Forelimb muscle (tissue), 1 donor: ENCODE measurements around the gene RNASEL. TPM values are rescaled to one million over a fixed set of nuclear protein-coding genes. Genes with fewer than 3 reads are reported as not detected.

Source experiments
- DNase-seq: peaks from one replicate; pipeline ENCODE4 v3.0.0-alpha.2; 2013; ENCODE audit warnings: low read depth
- polyA plus RNA-seq: library from polyadenylated mRNA; unstranded; fragments of 120-200 nt; gene quantifications from one replicate; pipeline ENCODE4 v1.2.1, GENCODE V29; 2013; ENCODE audit not compliant: insufficient read length

RNASEL gene
- polyA plus RNA-seq, 1 donor, result 2.5 TPM

DNA sequence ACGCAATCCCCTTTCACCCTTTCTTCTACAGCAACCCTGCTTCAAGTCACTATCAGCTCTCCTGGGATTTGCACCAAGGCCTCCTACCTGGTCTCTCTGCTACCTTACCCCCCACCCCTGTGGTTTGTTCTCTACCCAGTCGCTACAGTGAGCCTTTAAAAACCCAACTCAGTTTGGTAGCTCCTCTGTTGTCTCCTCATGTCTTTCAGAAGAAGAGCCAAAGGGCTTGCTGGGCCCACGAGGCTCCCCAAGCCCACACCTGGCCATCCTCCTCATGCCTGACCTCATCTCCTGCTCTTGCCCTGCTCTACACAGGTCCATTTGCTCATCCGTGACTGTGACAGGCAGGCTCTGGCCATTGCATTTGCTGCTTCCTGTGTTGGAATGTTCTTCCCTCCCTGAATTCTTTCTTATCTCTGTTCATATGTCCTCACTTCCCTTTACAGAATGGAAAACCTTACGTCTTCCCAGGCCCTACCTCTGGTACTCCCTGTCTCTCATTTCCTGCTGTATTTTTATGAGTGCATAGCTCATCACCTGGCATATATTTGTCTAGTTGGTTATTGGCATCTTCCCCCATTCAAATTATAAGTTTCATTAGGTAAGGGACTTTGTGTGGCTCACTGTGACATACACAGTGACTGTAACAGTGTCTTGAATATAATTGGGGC is 11.8 kb upstream of the RNASEL start:
- no peak for DNase-seq

DNA sequence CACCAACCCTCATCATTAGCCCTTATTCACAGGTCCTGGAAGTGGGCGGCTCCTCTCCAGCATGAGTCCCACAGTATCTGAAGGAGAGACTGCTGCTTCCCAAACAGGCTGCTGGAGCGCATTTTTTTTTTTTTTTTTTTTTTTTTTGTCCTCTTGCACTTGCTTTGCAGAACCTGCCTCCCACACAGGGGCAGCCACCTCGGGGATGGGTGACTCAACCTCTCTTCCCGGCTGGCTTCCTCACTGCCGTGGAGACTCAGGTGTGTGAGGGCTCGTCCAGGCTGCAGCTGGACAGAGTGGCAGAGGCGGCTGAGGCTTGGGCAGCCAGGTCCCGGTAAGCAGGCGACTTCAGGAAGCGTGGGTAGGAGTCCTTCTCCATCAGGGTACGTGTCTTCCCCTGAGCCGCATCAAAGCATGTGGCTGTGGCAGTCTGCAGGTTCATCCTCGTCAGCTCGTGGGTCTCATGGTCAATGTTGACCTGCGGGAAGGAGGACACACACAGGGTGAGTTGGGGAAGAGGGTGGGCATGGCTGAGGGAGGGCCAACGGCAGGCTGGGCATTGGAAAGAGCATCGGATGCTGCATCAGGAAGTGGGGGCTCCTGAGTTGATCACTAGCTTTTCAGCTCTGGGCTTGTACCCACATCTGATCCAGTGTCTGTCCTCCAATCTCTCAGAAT is 11.1 kb upstream of the RNASEL start:
- no peak for DNase-seq

DNA sequence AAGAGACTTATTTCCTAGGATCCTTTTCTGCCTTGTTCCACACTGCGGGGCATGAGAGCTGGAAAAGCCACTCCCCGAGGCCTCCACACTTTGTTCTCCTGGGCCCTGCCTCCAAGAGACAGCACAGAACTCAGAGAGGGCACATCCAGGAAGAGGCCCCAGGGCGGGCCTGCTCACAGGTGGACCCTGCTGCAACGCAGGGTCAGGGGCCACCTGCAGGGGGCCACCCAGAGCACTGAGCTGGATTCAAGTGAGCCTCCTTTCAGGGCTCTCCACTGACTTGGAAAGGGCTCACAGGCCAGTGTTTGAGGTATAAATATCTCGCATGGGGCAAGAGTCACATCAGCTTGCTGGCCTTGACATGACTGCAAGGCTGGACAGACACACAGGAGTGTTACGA is 10.3 kb upstream of the RNASEL start:
- no peak for DNase-seq

DNA sequence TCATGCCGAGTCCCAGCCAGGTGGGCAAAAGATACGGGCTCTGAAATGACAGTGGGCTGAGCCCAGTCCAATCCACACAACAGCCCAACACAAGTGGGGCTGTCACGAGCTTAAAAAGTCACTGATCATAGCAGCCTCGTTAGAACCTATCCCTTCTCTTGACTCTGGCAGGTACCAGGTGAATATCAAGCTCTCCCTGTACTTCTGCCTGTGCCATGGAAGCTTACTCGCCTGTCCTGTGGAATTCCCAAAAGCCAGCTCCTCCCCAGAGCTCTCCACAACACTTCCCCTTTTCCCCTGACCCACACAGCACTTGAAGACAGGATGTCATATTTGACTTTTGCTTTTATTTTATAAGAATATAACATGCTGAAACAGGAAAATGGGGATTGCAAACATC is 9.2 kb upstream of the RNASEL start:
- no peak for DNase-seq

DNA sequence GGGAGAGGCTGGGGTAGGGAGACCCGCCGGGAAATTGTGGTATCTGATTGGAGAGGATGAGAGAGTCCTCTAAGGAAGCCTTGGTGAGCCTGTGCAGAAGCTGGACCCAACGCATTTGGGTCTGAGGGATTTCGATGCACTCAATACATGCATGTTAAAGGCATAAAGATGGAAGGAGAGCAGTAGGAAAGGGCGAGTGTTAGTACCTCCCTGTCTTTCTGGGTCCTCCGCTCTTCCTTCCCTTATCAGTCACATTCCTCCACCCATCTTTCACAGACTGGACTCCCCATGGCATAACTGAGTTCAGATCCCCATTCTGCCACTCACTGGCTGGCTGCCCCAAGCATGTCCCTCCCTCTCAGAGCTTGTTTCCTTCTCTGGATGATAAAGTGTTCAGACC is 7.9 kb upstream of the RNASEL start:
- no peak for DNase-seq

DNA sequence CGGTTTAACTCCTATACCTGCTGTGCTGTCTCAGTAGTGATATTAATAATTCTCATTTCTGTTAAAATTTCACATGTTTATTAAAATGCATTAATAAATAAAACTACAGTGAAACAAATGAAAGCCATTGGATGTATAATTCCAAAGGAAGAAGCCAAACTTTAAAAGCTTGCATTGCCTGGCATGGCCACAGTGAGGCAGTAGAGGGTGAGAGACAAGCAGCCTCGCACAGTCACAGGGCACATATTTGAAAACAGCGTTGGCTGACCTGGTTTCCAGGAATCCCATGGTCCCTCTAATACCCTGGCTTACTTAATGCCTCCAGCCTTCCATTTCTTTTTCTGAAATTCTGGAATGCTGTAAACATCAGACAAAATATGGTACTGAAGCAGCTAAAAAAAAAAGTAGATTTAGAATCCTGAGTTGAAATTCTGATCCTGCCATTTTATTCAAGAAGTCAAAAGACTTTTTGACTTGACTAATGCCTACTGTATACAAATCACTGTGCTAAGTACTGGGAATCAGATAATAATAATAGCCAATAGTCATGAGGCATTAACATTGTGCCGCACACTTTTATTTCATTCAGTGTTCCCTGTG is 6.7 kb upstream of the RNASEL start:
- DNase-seq, result no peak

DNA sequence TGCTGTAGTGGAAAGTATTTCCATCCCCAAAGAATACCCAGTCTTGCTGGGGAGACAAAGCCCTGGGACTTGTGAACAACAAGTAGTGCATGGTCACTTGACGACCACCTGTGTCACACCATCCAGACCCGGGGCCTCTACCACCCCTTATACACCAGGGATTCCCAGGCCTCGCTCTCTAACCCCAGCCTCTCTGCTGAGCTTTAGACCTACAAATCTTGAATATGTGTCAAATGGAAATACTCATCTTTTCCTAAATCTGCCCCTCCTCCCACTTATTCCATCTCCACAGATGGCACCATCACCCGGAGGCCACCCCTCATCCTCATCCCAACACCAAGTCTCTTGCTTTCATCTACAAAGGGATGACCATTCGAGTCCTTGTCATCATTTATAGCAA is 875 bp upstream of the RNASEL start:
- no peak for DNase-seq

DNA sequence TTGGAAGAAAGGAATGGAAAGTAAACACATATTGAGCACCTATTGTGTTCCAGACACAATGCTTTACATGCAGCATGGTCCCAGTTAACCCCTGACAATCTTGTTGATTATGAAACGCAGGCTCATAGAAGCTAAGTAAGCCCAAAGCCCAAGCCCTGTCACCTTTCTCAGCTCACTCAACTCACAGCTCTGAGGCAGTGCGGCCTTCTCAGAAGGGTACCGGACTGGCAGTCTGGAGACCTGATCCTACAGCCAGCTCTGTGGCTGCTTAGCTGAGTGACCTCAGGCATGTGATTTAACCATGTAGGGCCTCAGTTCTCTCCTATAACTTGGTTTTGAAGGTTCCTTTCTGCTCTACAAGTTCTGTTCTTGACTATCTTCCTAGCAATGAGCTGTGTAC is 464 bp upstream of the RNASEL start:
- no peak for DNase-seq

DNA sequence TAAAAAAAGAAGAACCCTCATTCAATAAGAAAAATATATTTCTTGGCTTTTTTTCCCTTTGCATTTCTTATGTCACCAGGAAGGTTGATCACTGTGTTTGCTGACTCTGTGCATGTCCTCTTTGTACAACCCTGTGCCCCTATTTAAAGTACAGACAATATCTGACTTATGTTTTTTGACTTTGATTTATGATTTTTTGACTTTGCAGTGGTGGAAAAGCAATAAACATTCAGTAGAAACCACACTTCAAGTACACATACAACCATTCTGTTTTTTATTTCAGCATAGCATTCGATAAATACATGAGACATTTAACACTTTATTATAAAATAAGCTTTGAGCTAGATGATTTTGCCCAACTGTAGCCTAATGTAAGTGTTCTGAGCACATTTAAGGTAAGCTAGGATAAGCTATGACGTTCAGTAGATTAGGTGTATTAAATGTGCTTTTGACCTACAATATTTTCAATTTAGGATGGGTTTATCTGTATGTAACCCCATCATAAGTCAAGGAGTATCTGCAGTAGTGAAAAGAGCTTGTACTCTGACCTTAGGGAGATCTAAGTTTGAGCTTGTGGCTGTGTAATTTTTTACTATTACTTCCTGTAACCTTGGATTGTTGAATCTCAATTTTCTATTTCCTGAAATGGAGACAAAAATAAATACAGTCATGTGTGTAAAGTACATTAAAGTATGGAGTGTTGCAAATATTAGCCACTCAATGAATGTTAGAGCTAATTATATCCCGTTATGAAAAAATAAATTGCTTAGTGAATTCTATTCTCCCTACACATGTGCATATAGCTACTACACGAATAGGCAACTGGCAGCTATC is 1.2 kb downstream of the RNASEL start:
- no peak for DNase-seq

DNA sequence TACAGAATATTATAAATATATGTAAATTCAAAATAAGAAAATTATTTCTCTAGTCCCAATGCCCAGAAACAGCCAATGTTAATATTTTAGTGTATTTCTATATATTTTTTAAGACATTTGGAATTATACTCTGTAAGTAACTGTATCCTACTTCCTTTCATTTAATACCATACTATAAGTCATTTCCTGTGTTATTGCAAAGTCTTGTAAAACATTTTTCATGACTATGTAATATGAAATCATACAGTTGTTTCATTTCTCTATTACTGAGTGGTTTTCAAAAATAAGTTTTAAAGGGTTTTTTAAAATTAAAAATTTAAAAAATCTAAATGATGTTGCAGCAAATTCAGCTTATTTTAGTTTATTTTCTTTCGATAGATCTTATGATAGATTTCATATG is 2.0 kb downstream of the RNASEL start:
- no peak for DNase-seq

DNA sequence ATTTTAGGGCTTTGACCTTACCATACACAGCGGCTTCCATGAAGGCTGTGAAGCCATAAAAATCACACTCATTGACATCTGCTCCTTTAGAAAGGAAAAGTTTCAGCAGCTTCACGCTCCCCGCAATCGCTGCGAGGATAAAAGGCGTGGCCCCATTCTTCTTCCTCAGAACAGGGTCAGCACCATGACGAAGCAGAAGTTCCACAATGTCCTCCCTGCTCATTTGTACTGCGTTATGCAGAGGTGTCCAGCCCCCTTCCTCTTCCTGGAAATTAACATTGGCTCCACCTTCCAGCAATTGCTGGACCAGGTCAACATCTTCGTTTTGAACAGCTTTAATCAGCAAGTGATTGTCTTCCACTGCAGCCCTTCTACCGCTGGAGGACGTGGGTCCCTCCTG is 2.7 kb downstream of the RNASEL start:
- DNase-seq, result no peak

DNA sequence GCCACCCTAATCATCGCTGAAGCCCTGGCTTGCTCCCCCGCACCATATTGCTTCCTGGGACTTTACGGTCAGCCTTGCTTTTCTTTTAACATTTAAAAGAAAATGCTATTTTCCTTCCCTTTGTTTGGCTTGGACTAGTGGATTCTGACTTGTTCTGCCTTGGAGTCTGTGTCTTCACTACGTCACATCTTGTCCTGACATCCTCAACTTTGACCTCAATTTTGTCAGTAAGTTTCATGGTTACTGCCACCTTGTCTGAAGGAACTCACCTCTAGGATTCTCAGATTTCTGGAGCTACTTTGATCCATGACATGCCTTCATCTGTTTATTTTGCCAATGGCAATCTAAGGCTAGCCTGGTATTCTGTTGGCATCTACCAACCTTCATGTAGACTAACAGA is 4.3 kb downstream of the RNASEL start:
- DNase-seq, result no peak

DNA sequence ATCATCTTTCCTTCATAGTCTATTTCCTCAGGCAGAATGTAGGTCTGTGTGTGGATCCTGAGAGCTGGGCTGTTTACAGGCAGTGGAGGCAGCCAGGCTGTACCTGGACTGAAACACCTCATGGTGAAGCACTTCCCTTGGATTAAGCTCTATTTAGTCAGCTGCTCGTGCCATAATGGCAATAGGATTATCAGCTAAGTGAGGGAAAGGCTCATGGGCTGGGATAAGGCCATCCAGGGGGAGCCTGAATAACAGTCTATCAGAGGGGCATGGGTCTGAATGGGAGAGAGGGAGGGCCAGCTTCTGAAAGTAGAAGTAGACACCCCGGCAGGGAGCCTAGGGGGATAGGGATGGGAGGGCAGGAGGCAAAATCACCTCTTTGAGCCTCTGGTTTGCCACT is 8.3 kb downstream of the RNASEL start:
- no peak for DNase-seq

DNA sequence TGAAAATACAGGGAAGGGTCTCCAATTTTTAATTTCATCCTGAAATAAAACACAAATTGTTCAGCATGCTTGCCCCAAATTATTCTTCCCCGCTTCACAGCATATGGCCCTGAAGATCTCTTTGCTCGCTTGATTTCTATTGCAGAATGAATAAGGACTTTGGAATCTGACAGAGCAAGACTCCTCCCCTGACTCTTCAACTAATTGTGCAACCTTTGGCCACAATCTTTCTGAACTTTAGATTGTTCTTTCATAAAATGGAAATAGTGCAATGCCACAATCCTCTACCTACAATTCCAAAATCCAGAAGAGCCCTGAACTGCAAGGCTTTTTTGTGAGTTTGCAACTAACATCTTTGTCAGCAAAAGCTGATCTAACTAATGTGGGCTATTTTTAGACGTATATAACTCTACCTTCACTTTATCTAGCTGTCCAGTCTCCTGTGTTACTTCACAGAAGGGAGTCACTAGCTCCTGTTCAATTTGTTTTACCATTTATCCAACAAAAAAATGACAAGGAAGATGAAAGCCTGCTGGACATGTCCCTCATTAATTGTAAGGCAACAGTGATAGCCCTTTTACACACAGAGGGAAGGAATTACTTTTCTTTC is 13.4 kb downstream of the RNASEL start:
- no peak for DNase-seq

DNA sequence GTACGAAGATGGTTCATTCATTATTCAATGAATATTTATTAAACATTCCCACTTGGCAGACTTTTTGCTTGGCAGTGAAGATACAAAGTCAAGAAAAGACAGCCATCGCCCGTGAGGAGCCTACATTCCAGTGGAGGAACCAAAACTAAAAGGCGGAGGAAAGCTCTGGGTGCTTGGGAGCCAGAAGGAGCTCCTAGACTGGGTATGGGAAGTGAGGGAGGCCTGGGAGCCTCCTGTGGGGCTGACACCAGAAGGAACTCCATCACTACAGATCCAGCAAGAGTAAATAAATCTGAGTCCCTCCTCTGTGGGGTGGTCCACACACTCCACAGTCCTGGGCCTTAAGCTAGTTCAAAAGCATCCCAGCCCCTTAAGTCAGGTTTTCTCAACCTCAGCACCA is 14.9 kb downstream of the RNASEL start:
- DNase-seq, result no peak

DNA sequence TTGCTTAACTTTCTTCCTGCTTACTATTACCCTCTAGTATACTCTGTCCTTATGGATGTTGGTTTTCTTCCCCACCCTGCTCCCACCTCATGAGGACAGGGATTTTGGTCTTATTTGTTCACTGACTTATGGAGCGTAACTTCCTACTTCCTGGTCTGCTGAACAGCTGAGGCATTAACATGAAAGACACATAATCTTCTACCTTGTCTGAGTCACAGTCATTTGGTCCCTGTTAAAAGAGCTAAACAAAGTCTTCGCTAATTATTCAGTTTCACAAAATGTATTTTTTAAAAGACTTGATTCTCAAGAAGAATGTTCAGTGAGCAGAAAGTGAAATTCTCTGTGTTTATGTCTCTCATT is 18.5 kb downstream of the RNASEL start:
- no peak for DNase-seq

DNA sequence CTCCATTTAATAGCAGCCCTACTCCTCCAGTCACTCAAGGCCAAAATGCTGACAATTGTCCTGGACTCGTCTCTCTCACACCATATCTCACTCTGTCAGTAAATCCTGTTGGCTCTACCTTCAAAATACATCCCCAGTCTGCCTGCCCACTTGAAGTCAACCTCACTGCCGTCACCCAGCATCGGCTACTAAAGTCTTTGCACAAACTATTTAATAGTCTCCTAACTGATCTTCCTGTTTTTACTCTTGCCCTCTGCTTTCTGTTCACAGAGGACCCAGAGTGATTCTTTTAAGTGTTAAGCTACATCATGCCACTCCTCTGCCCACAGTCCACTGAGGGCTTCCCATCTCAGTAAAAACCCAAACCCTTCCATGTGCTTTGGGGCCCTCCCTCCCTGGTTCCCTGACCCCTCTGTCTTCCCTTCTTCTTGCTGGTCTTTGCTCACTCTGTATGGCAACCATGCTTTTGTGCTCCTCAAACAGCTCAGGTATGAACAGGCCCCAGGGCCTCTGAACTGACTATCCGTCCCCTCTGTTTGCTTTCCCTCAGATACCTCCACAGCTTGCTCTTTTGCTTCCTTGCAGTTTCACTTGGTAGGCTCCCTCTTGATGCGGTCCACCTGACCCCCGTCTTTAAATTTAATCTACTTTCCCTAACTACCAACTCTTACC is 19.0 kb downstream of the RNASEL start:
- no peak for DNase-seq

DNA sequence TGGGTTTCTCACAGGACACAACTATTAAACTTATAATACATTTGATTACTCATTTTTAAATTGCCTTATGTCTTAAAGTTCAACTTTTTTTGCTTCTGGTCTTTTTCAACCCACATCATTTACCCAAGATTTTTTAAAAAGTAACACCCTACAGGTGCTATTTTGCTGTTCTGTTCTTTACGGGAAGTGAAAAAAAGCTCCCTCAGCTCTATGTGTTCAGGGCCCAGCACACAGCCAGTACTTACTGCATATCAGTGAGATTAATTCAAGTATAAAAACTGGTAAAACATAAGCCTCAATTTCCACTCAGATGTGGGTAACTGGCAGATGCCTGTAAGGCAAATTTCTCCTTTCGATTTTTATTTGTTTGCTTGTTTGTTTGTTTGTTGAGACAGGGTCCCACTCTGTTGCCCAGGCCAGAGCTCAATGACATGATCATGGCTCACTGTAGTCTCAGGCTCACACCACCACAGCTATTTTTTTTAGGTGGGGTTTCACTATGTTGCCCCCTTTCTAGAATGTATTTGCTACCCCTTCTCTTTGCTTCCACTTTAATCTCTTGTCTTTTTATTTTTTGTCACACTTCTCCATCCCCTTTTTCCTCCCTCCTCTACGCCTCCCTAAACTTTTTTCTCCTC is 20.3 kb downstream of the RNASEL start:
- no peak for DNase-seq

DNA sequence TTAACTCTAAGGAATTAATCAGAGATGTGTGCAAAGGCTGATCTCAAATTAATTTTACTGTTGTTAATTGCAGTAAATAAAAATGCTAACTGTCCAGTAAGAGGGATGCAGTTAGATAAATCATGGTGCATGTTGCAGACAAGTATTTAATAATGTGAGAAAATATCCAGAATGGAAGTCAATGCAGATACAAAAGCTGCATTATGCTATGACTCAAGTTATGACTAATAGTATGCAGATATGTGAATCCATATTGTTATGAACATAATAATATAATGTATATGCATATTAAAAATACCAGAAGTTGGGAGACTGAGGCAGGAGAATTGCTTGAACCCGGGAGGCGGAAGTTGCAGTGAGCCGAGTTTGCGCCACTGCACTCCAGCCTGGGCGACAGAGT is 21.4 kb downstream of the RNASEL start:
- no peak for DNase-seq

DNA sequence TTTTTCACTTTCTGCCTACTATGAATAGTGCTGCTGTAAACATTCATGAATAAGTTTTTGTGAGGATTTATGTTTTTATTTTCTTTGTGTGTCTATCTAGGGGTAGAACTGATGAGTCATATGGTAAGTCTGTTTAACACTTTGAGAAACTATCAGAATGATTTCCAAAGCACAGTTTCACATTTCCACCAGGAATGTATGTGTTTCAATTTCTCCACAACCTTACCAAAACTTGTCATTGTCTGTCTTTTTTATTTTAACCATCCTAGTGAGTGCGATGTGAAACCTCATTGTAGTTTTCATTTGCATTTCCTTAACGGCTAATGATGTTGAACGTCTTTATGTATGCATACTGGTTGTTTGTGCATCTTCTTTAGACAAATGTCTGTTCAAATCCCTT is 23.5 kb downstream of the RNASEL start:
- no peak for DNase-seq

DNA sequence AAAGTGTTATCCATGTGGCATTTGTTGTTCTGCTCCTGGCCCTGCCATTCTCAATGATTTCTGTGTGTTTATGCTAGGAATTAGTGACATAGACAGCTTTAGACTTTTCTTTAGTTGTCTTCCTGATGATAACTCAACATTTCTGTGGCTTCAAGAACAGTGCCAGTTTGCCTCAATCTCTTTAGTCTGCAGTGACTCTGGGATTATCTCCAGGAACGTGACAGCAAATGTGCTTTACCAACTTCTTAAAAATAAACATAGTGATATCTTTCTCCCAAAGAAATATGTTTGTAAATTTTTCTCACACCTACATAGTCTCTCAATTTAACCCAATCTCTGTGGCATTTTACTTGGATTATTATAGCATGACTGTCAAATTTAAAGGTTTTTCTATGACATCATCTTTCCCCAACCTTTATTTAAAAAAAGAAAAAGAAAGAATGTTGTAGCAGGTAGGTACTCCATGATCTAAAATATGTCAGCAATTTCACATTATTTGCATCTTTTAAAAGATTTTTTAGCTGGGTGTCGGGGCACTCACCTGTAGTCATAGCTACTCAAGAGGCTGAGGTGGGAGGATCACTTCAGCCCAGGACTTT is 24.6 kb downstream of the RNASEL start:
- no peak for DNase-seq
